Measurements from ENCODE around the gene METTL17. TPM values are rescaled to one million over a fixed set of nuclear protein-coding genes. Genes with fewer than 3 reads are reported as not detected.

The METTL17 gene
- total RNA-seq, 4 donors from 2014 or later: 39.8 to 57.4 (median 41.7) TPM

- Histone ChIP-seq H3K9me3 (no peaks in the 10 kb centered on the region), H3K27ac (replicated peaks in 1 of 4) (no peak overlapping the region), H3K36me3 (peaks cover 0 to 3% (median 0%) of the 10 kb centered on the region in 4 donors), H3K27me3 (no peaks in the 10 kb centered on the region), H3K4me3 (no peak overlapping the region), H3K4me1 (peaks cover 0 to 8% (median 6%) of the 10 kb centered on the region in 4 donors)
- 89% methylated on average over 1 of the region's 1 CpG for WGBS
- intact Hi-C loops (cut with DNase I): no loop called here
- DNase-seq (ENCODE audit: extremely low spot score): no peak
- TF ChIP-seq EP300 (IDR thresholded peaks at IDR 0.05) (no peak), POLR2AphosphoS5 (IDR thresholded peaks at IDR 0.05) (no peak), CTCF (IDR thresholded peaks at IDR 0.05) (no peak), POLR2A (IDR thresholded peaks at IDR 0.05; ENCODE audit: low read depth) (no peak)
Observed at GRCh38 chr14:21011136-21011535, 21.4 kb downstream of the METTL17 start.

- peak overlapping the region in 1 of 4 donors; percentile 15 for H3K27ac ChIP-seq (replicated peaks in 1 of 4)
Observed at GRCh38 chr14:21014761-21015190, 25.0 kb downstream of the METTL17 start.

GRCh38 chr14:21015312-21015711 lies 25.5 kb downstream of the METTL17 start:
- peak overlapping the region in 1 of 4 donors; percentile 15 for H3K27ac ChIP-seq (replicated peaks in 1 of 4)
- WGBS: 72% methylated on average over 6 of the region's 6 CpGs
- intact Hi-C loops (cut with DNase I): loop anchor here (5.0 kb wide), 1 partner anchor 77 kb away; no protein-coding TSS in a partner anchor
- no peak overlapping the region for H3K4me3 ChIP-seq
- H3K36me3 ChIP-seq: peaks cover 19 to 44% (median 41%) of the 10 kb centered on the region in 4 donors
- H3K27me3 ChIP-seq: no peaks in the 10 kb centered on the region
- H3K9me3 ChIP-seq: no peaks in the 10 kb centered on the region
- H3K4me1 ChIP-seq: peaks cover 0 to 33% (median 15%) of the 10 kb centered on the region in 4 donors
- DNase-seq (ENCODE audit: extremely low spot score): no peak
- TF ChIP-seq CTCF (IDR thresholded peaks at IDR 0.05): no peak
- no peak for TF ChIP-seq EP300 (IDR thresholded peaks at IDR 0.05)
- TF ChIP-seq POLR2A (IDR thresholded peaks at IDR 0.05; ENCODE audit: low read depth): no peak
- no peak for TF ChIP-seq POLR2AphosphoS5 (IDR thresholded peaks at IDR 0.05)

More at GRCh38 chr14:21014761-21015190, 25.0 kb downstream of the METTL17 start:
- intact Hi-C loops (cut with DNase I): loop anchor here (1.0 to 5.0 kb wide), 2 partner anchors 26 to 78 kb away; no protein-coding TSS in a partner anchor
- H3K27me3 ChIP-seq: no peaks in the 10 kb centered on the region
- DNase-seq (ENCODE audit: extremely low spot score): peak; percentile 95
- H3K9me3 ChIP-seq: no peaks in the 10 kb centered on the region
- H3K4me3 ChIP-seq: no peak overlapping the region
- H3K4me1 ChIP-seq: peaks cover 0 to 28% (median 15%) of the 10 kb centered on the region in 4 donors
- peaks cover 14 to 39% (median 35%) of the 10 kb centered on the region in 4 donors for H3K36me3 ChIP-seq
- 2% methylated on average over 4 of the region's 4 CpGs for WGBS
- TF ChIP-seq CTCF (IDR thresholded peaks at IDR 0.05): peak; percentile 90 to 92 (median 91)
- no peak for TF ChIP-seq POLR2A (IDR thresholded peaks at IDR 0.05; ENCODE audit: low read depth)
- no peak for TF ChIP-seq EP300 (IDR thresholded peaks at IDR 0.05)
- TF ChIP-seq POLR2AphosphoS5 (IDR thresholded peaks at IDR 0.05): peak; percentile 70 to 71

- no peaks in the 10 kb centered on the region for H3K9me3 ChIP-seq
- intact Hi-C loops (cut with DNase I): loop anchor here (5.0 kb wide), 1 partner anchor 76 kb away; no protein-coding TSS in a partner anchor
- TF ChIP-seq POLR2AphosphoS5 (IDR thresholded peaks at IDR 0.05) (no peak), EP300 (IDR thresholded peaks at IDR 0.05) (no peak), CTCF (IDR thresholded peaks at IDR 0.05) (no peak), POLR2A (IDR thresholded peaks at IDR 0.05; ENCODE audit: low read depth) (no peak)
- H3K27ac ChIP-seq (replicated peaks in 1 of 4): peak overlapping the region in 1 of 4 donors; percentile 12
- peaks cover 0 to 41% (median 15%) of the 10 kb centered on the region in 4 donors for H3K4me1 ChIP-seq
- no peaks in the 10 kb centered on the region for H3K27me3 ChIP-seq
- no peak overlapping the region for H3K4me3 ChIP-seq
- WGBS: 40% methylated on average over 9 of the region's 9 CpGs
- peaks cover 23 to 57% (median 53%) of the 10 kb centered on the region in 4 donors for H3K36me3 ChIP-seq
- no peak for DNase-seq (ENCODE audit: extremely low spot score)
Observed at GRCh38 chr14:21016413-21017190, 26.8 kb downstream of the METTL17 start.
